HG03571 (cell line): Measurements from ENCODE around the gene LCE6A.

Source experiments
- ATAC-seq: cut with Tn5 transposase; IDR thresholded peaks from one replicate; pipeline ENCODE4 v1.9.1; 2021; ENCODE audit not compliant: unreplicated experiment

Gene LCE6A

DNA sequence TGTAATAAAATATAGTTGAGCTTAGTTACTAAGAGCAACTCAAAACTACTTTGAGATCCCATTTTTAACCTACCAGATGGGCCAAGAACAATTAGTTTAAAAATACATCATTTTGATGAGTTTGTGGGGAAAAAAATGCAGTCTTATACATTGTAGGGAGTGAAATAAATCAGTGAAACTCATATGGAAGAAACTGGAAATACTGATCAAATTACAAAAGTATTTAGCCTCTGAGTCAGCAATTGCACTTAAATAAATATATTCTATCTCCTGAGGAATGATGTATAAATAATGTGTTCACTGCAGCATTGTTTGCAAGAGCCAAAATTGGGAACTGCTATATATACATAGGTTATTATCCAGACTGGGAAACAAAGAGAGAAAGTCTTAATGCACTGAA lies 30.8 kb downstream of the LCE6A start:
- ATAC-seq, result no peak

DNA sequence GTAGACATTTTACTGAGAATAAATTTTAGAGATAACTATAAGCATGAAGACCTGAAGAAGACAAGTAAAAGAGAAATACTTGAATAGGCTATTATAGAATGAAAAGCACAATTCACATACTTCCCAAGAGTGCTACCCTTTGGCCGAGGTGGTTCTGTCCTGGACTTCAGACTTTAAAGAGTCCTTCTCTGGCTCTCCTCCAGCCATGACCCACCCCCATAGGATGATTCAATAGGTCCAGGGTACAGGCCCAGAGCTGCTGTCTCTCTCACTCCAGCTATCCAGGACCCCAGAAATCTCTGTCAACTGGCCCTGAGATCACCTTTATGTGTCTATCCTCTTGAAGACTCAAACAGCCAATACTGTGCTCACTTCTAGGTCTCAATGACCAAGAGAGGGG lies 34.2 kb downstream of the LCE6A start:
- ATAC-seq, result no peak

DNA sequence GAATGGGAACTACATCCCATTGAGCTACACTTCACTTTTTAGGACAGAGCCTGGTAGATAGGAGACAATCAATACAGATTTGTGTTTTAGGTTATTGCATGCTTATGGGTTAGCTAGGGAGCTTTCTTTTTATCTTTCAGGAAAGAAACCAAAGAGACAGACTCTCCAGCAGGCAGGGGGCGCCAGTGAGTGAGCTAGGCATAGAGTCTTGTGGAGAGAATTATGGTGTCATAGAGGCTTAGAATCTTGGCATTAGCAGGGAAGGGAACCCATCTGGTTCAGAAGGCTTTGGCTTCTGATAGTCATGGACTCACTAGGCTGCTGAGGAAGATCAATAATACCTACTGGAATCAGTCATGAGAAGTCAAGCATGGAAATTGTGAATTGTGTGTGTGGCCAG lies 35.4 kb downstream of the LCE6A start, which contains the start of gene SMCP:
Gene SMCP (plus strand): TSS at position 281 of the 400 bp plus-strand sequence. CDS start 6,101 bp downstream, outside the sequence.
- no peak for ATAC-seq

DNA sequence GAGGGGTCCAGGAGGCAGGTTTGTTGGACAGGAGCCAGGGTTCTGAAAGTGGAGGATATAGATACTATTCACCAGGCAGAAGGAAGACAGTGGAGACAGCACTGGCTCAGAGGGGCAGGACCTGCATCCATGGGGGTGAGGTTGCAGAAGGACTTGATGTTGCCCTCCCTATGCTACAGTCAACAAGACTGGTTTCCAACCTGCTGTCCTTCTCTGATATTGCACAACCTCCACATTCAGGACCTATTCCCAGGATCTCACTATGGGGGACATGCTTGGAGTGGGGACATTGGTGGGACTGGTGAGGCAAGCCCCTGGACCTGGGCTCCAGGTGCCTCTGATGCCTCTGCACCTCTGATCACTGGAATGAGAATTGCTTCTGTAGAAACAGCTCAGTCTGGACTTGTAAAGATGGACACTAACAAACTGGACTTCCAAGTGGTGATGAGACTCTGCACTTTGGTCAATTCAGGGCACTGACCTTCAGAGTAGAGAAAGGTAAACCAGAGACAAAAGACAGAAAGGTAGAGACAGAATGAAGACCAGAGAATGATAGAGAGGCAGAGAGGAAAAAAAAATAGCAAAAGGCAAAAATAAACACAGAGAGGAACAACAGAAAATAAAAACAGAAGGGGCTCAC lies 37.0 kb downstream of the LCE6A start:
- ATAC-seq, result no peak

DNA sequence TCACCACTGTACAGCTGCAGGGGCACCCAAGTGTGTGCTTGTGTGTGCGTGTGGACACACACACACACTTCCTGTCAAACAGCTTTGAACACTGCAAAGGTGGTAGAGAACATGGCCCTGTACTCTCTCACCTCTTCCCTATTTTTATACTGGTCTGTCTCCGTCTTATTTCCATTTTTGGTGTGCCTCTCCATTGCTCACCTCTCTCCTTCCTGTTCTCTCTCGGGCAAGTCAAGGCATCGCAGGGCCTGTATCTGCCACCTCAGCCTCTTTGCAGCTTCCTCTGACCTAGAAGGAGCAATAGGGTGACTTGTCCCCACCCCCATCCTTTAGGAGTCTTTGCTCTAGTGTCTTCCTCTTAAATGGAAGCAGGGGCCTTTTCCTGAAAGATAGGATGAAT lies 37.7 kb downstream of the LCE6A start:
- no peak for ATAC-seq

DNA sequence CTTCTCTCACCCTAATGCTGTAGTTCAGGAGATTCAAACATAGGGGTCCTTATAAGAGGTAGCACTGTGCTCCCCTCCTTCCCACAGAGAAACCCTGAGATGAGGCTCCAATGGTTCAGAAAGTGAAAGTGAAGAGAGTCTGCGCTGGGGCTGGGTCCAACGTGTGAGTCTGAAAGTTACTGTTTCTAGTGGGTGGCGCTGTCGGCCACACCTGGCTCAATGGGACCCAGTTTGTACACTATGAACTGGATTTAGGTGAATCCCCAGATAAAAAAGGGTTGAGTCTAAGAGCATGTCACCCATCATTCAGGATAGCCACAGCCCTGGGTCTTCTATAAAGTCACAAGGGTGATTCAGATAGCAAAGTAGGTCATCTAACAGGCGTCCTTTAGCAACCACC lies 38.3 kb downstream of the LCE6A start:
- peak; percentile 71 for ATAC-seq

DNA sequence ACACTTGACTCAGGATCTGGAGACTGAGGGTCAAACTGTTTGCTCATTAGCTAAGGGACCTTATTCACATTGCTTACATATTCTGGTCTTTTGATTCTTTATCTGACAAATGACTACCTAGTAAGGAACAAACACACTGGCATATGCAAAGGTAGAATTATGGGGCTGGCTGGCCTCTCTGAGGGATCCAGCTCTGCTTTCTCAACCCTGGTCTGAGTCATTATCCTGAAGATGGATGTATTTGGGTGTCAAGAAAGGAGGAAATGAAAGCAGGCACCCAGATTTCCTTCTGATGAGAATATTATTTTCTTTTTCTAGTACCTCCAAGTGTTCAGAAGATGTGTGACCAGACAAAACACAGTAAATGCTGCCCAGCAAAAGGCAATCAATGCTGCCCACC lies 41.4 kb downstream of the LCE6A start:
- no peak for ATAC-seq

DNA sequence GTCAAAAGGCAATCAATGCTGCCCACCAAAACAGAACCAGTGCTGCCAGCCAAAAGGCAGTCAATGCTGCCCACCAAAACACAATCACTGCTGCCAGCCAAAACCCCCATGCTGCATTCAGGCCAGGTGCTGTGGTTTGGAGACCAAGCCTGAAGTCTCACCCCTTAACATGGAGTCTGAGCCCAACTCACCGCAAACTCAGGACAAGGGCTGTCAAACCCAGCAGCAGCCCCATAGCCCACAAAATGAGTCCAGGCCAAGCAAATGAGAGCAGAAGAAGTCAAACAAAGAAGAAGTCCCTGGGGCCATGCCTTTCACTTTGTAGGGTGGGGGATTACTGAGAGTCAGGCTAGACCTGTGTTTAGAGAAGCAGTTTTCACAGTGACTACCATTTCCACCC lies 41.9 kb downstream of the LCE6A start:
- ATAC-seq, result no peak

DNA sequence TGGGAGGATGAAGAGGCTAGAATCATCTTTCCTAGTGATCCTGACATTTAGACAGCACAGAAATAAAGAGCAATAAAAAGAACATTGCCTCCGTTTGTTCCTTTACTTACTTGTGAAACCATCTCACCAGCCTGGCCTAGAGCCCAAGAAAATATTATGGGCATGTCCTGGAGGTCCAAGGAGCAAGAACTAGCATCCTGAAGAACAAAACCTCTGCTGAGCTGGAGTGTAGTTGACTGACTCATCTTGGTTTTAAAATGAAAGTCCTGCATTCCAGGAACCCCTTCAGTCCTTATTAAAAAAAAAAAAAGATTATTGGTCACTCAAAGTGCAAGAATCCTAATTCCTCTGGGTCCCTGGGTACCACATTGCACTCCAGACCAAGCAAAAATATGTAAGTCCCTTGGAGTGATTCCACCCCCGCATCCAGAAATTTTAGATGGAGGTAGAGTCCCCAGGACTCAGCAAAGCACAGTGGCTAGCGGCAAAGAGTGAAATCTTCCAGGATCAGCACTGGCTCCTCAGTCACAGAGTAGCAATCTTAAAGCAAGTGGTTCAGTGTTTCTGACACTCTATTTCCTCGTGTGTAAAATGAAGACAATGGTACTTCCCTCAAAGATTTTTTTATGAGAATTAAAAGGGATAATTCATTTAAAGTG lies 42.4 kb downstream of the LCE6A start:
- no peak for ATAC-seq

DNA sequence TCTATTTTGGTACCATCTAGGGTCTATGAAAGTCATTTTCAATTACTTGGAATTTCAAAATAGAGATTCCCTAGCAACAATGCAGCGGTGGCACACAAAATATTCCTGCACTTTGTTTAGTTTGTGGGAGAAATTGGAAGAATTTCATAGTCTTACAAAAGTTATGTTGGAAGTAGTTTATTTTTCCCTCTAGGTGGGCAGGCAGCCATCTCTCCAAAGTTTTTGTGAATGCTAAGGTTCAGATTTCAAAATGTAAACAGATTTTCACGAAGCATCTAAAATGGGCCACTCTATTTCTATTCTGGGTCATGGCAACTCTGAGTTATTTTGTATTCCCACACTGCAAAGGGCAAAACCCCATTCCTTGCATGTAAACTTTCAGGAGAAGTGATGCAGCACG lies 43.4 kb downstream of the LCE6A start:
- no peak for ATAC-seq

DNA sequence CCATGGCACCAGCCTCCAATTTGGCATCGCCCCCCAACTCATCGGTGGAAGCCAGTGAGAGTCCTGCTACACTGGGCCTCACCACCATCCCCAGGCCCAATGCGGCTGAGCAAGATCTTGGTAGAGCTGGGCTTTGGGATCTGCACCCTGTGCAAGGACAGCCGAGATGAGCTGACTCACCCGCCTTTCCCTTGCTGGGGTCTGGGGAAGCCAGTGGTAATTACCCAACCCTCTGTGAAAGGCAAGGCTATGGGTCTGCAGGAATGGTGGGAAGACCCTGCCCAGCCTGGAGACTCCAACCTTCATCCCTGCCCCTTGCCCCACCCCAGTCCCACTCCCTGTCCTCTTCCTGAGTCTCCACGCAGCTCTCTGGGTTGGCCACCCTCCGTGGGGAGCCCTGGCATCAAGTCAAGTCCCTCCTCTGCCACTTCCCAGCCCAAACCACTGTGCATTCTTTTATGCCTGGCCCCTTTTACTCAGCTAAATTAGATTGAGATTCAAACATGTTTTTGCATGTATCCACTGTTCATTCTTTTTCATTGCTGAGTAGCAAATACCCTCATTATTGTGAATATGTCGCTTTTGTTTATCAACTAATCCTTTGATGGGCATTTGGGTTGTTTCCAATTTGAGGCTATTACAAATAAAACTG lies 44.2 kb downstream of the LCE6A start:
- no peak for ATAC-seq

DNA sequence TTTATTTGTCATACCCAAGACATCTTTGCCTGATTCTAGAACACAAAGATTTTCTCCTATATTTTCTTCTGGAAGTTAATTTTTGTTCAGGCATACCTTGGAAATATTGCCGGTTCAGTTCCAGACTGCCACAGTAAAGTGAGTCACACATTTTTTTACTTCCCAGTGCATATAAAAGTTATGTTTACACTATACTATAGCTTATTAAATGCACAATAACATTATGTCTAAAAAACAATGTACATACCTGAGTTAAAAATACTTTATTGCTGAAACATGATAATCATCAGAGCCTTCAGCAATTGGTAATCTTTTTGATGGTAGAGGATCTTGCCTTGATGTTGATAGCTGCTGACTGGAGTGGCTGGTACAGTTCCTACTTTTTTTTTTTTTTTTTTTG lies 45.5 kb downstream of the LCE6A start:
- ATAC-seq, result no peak
